CD4-positive, alpha-beta T cell (primary cell): Measurements from ENCODE around the gene DNHD1. TPM values are rescaled to one million over a fixed set of nuclear protein-coding genes. Genes with fewer than 3 reads are reported as not detected.

Source experiments
- ATAC-seq: fragments of 200-7000 bp; cut with Tn5 transposase; one replicate; pipeline ENCODE4 v1.10.0; 2022; ENCODE audit warnings: mild to moderate bottlenecking; ENCODE audit not compliant: poor library complexity
- CTCF ChIA-PET: fragments of 350-600 bp; sonication (Branson Sonifier 250); formaldehyde crosslinking; loops from one replicate; lab custom pipeline; 2021; ENCODE audit warnings: antibody characterized with exemption, inconsistent platforms; lab: Charles Lee
- POLR2A ChIA-PET: fragments of 350-600 bp; sonication (Branson Sonifier 250); formaldehyde crosslinking; loops from one replicate; lab custom pipeline; 2021; ENCODE audit warnings: antibody characterized with exemption, inconsistent platforms; lab: Charles Lee
- DNase-seq, 14 experiments: peaks; one replicate each; pipeline ENCODE4 v3.0.0-alpha.2; 2013 to 2020; ENCODE audit warnings: mixed read lengths in 2 of 14
- H3K27ac ChIP-seq, 2 donors: one replicate each; pipeline versions ENCODE4 v1.5.1 to v1.7.0; 2013; ENCODE audit warnings: low read length in 2 of 2, low read depth in 1 of 2, mild to moderate bottlenecking in 1 of 2
- H3K27me3 ChIP-seq, 2 experiments: 1 replicate in 1 of 2; 2 replicates in 1 of 2; pipeline versions ENCODE4 v1.6.1 to v1.7.0; 2013; ENCODE audit warnings: low read length in 2 of 2, control low read depth in 1 of 2, mild to moderate bottlenecking in 1 of 2, moderate library complexity in 1 of 2; ENCODE audit not compliant: insufficient read depth in 2 of 2, control insufficient read depth in 1 of 2
- H3K36me3 ChIP-seq: one replicate; pipeline ENCODE4 v1.6.1; 2013; ENCODE audit warnings: low read length, control low read depth; ENCODE audit not compliant: insufficient read depth
- H3K4me1 ChIP-seq: one replicate; pipeline ENCODE4 v1.6.1; 2013; ENCODE audit warnings: low read length, control low read depth; ENCODE audit not compliant: insufficient read depth
- H3K4me3 ChIP-seq: one replicate; pipeline ENCODE4 v1.5.1; 2013; ENCODE audit warnings: mild to moderate bottlenecking, low read length, moderate library complexity
- H3K9me3 ChIP-seq, 2 experiments: 1 replicate in 1 of 2; 2 replicates in 1 of 2; pipeline versions ENCODE4 v1.6.1 to v1.7.0; 2013; ENCODE audit warnings: low read length in 2 of 2, mild to moderate bottlenecking in 2 of 2, control low read depth in 1 of 2, moderate library complexity in 1 of 2; ENCODE audit not compliant: control insufficient read depth in 1 of 2, insufficient read depth in 1 of 2
- H3K27ac Mint-ChIP-seq: one replicate; pipeline ENCODE4 v1.8.0; 2020; ENCODE audit warnings: mixed read lengths
- H3K27me3 Mint-ChIP-seq: one replicate; pipeline ENCODE4 v1.8.0; 2021; ENCODE audit warnings: mixed read lengths
- H3K36me3 Mint-ChIP-seq: one replicate; pipeline ENCODE4 v1.8.0; 2021; ENCODE audit warnings: low read depth, mixed read lengths
- H3K4me1 Mint-ChIP-seq: one replicate; pipeline ENCODE4 v1.8.0; 2021; ENCODE audit warnings: low read depth, mixed read lengths
- H3K4me3 Mint-ChIP-seq: one replicate; pipeline ENCODE4 v1.8.0; 2020; ENCODE audit warnings: mild to moderate bottlenecking, mixed read lengths
- H3K9me3 Mint-ChIP-seq: one replicate; pipeline ENCODE4 v1.8.0; 2020; ENCODE audit warnings: mixed read lengths
- CTCF ChIP-seq: fragments of 200-600 bp; IDR thresholded peaks from one replicate; pipeline ENCODE4 v1.8.0; 2022; ENCODE audit warnings: antibody characterized with exemption, mild to moderate bottlenecking
- intact Hi-C, 2 experiments: fragments of 100-400 bp; cut with DNase I in 1 of 2; cut with micrococcal nuclease in 1 of 2; formaldehyde crosslinking; loops; one replicate each; pipeline versions ENCODE4 v1.15.1 to v1.9.0; 2023 to 2025; cut with DNase I, micrococcal nuclease
- total RNA-seq, 174 experiments: library from RNA in 2 of 174; stranded (reverse) in 2 of 174; gene quantifications; one replicate each; pipeline ENCODE4 v1.2.3 and lab custom pipeline; 2021 to 2026

The DNHD1 gene
- total RNA-seq, 2 experiments from 2014 or later = 44.1 to 46.8 TPM

GRCh38 chr11:6539748-6540268, 42.7 kb downstream of the DNHD1 start:
- ATAC-seq = no peak
- no peaks in the 10 kb centered on the region for H3K27me3 Mint-ChIP-seq
- no peaks in the 10 kb centered on the region for H3K9me3 Mint-ChIP-seq
- POLR2A ChIA-PET = no interaction called here
- TF ChIP-seq CTCF = no peak
- DNase-seq = no peak
- H3K27me3 ChIP-seq = no peaks in the 10 kb centered on the region
- no peak overlapping the region for H3K27ac ChIP-seq
- peaks cover 25% of the 10 kb centered on the region for H3K36me3 Mint-ChIP-seq
- H3K4me3 Mint-ChIP-seq = no peak overlapping the region
- intact Hi-C loops = loop anchor here in 1 of 2 experiments (10.0 kb wide), 1 partner anchor 55 kb away; no protein-coding TSS in a partner anchor
- CTCF ChIA-PET = no interaction called here
- no peaks in the 10 kb centered on the region for H3K4me1 Mint-ChIP-seq
- H3K4me1 ChIP-seq = peaks cover 12% of the 10 kb centered on the region
- H3K4me3 ChIP-seq = no peak overlapping the region
- H3K27ac Mint-ChIP-seq = no peak overlapping the region
- no peaks in the 10 kb centered on the region for H3K9me3 ChIP-seq
- peaks cover 6% of the 10 kb centered on the region for H3K36me3 ChIP-seq

GRCh38 chr11:6541356-6541755, 44.3 kb downstream of the DNHD1 start:
- Mint-ChIP-seq H3K4me3 (no peak overlapping the region), H3K9me3 (no peaks in the 10 kb centered on the region), H3K36me3 (peaks cover 22% of the 10 kb centered on the region), H3K27ac (no peak overlapping the region), H3K27me3 (no peaks in the 10 kb centered on the region), H3K4me1 (no peaks in the 10 kb centered on the region)
- Histone ChIP-seq H3K4me1 (peaks cover 12% of the 10 kb centered on the region), H3K4me3 (no peak overlapping the region), H3K9me3 (no peaks in the 10 kb centered on the region), H3K27ac (no peak overlapping the region), H3K36me3 (peaks cover 15% of the 10 kb centered on the region), H3K27me3 (no peaks in the 10 kb centered on the region)
- no peak for ATAC-seq
- ChIA-PET CTCF (interaction anchor here (1.2 kb wide), 1 partner anchor 13 kb away, joined by 3 read pairs; no protein-coding TSS in a partner anchor), POLR2A (no interaction called here)
- intact Hi-C loops = no loop called here
- TF ChIP-seq CTCF = no peak
- no peak for DNase-seq

GRCh38 chr11:6542727-6543126, 45.6 kb downstream of the DNHD1 start:
- peak in 1 of 14 experiments; percentile 11 for DNase-seq
- no peaks in the 10 kb centered on the region for H3K27me3 Mint-ChIP-seq

More at GRCh38 chr11:6542727-6543126, 45.6 kb downstream of the DNHD1 start:
- Histone ChIP-seq H3K27ac (no peak overlapping the region), H3K4me1 (peaks cover 12% of the 10 kb centered on the region), H3K4me3 (no peak overlapping the region), H3K27me3 (no peaks in the 10 kb centered on the region), H3K9me3 (no peaks in the 10 kb centered on the region), H3K36me3 (peaks cover 21% of the 10 kb centered on the region)
- TF ChIP-seq CTCF = no peak
- POLR2A ChIA-PET = interaction anchor here (1.4 kb wide), 1 partner anchor 140 kb away, joined by 4 read pairs; the partner anchor contains the start of gene MRPL17
- Mint-ChIP-seq H3K4me3 (no peak overlapping the region), H3K36me3 (peaks cover 22% of the 10 kb centered on the region), H3K9me3 (no peaks in the 10 kb centered on the region), H3K27ac (no peak overlapping the region), H3K4me1 (no peaks in the 10 kb centered on the region)
- intact Hi-C loops = no loop called here
- no peak for ATAC-seq
- CTCF ChIA-PET = interaction anchor here (1.4 to 1.5 kb wide), 2 partner anchors 10 to 11 kb away, joined by 3 read pairs; no protein-coding TSS in a partner anchor
